Measurements from ENCODE around the gene GASK1A.

GRCh38 chr3:43017593-43018195, 38.6 kb downstream of the GASK1A start:
- TF ChIP-seq CTCF (conservative IDR thresholded peaks at IDR 0.05; ENCODE audit: low read depth, low read length): no peak
- no peak for TF ChIP-seq EZH2phosphoT487 (IDR thresholded peaks at IDR 0.05; ENCODE audit: borderline replicate concordance, low read length)
- no peak for TF ChIP-seq EZH2 (IDR thresholded peaks at IDR 0.05; ENCODE audit: low read length, unreplicated experiment)
